ENCODE data around the gene SYNPO. TPM values are rescaled to one million over a fixed set of nuclear protein-coding genes. Genes with fewer than 3 reads are reported as not detected.

Gene SYNPO
- total RNA-seq, 1 donor from 2014 or later: 829 TPM

- intact Hi-C loops (cut with DNase I): loop anchor here (5.0 kb wide), 1 partner anchor 33 kb away; no protein-coding TSS in a partner anchor
- DNase-seq (ENCODE audit: low spot score): no peak
Measured at GRCh38 chr5:150663936-150664335, 23.5 kb downstream of the SYNPO start.

DNA sequence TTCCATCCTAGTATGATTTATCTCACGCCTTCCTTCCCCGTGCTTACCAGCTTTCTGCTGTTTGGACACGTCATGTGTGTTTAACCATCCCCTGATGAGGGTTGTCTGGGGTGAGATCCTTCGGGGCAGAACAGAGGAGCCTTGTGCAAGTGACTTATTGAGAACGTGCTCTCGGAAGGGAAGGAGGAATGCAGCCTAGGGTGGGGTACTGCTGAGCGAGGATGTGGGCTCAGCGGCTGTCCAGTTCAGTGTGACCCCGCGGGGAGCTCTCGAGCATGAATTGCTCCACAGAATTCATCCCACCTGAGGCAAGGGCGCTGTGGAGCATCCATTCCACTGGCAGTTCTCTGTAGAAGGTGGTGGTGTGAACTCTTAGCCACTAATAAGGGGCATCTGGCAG lies 24.6 kb downstream of the SYNPO start:
- peak; percentile 63 for DNase-seq (ENCODE audit: low spot score)
- intact Hi-C loops (cut with DNase I): no loop called here

DNA sequence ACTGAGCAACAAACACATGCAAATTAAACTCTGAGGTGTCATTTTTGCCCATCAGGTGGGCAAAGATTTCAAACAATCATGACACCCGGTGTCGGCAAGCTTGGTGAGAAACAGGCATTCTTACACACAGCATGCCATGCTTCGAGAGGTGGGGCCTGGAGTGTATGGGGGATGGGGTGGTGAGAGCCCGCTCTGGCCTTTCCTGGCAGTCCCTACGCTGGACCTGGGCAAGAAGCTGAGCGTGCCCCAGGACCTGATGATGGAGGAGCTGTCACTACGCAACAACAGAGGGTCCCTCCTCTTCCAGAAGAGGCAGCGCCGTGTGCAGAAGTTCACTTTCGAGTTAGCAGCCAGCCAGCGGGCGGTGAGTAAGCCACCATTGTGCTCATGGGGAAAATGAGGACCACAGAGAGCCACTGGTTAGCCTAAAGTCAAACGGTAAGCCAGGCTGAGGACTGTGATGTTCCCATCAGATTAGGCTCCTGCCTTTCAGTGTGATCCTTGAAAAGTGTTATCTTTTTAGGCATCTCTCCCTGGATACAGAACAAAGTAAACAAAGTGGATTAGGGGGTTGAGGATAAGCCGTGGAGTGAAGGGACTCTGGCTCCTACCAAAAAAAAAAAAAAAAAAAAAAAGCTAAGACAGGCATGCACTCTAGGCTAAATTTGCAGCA lies 30.0 kb downstream of the SYNPO start:
- intact Hi-C loops (cut with DNase I): no loop called here

DNA sequence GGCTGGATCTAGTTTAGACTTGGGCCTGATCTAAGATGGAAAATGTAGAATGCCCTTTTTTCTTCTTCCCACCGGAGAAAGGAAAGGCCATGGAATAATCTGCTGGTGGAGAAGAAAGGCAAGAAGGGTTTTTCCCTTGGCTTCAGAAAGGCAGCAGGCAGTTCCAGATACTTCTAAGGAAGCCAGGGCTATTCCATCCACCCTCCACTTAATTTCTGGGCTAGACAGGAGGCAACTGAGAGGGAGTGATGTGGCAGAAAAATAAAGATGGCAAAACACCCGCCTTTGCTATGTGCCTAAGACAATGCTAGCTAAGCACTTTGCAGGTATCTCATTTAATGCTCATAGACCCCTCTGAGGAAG lies 30.5 kb downstream of the SYNPO start:
- DNase-seq (ENCODE audit: low spot score): no peak
- intact Hi-C loops (cut with DNase I): no loop called here

More for the DNA sequence above, 30.0 kb downstream of the SYNPO start:
- peak; percentile 69 for DNase-seq (ENCODE audit: low spot score)

- intact Hi-C loops (cut with DNase I): loop anchor here (2.0 kb wide), 1 partner anchor 13 kb away; no protein-coding TSS in a partner anchor
- peak; percentile 75 for DNase-seq (ENCODE audit: low spot score)
Measured at GRCh38 chr5:150671509-150672236, 31.2 kb downstream of the SYNPO start.

GRCh38 chr5:150672237-150672883 lies 31.9 kb downstream of the SYNPO start:
- no peak for DNase-seq (ENCODE audit: low spot score)
- intact Hi-C loops (cut with DNase I): loop anchor here (2.0 kb wide), 1 partner anchor 14 kb away; no protein-coding TSS in a partner anchor

GRCh38 chr5:150672884-150673275 lies 32.4 kb downstream of the SYNPO start:
- intact Hi-C loops (cut with DNase I): loop anchor here (2.0 kb wide), 1 partner anchor 14 kb away; no protein-coding TSS in a partner anchor
- DNase-seq (ENCODE audit: low spot score): no peak

DNA sequence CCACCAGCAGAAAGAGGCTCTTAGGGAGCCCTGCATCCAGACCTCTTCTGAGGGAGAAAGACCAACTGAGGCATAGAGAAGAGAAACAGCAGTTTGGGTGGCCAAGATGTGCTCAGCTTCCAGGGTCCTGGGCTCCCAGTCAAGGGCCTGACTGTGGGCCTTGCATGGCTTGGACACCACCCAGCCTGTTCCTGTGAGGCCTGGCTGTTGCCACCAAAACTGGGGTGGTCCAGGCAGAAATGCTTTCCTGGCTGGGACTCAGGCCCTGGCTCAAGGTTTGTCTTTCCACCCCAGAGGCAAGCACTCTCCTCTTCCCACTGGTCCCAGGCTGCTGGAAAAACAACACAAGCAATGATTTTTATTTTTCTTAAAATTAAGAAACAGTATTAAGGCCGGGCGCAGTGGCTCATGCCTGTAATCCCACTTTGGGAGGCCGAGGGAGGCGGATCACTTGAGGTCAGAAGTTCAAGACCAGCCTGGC lies 33.9 kb downstream of the SYNPO start:
- intact Hi-C loops (cut with DNase I): no loop called here
- no peak for DNase-seq (ENCODE audit: low spot score)

DNA sequence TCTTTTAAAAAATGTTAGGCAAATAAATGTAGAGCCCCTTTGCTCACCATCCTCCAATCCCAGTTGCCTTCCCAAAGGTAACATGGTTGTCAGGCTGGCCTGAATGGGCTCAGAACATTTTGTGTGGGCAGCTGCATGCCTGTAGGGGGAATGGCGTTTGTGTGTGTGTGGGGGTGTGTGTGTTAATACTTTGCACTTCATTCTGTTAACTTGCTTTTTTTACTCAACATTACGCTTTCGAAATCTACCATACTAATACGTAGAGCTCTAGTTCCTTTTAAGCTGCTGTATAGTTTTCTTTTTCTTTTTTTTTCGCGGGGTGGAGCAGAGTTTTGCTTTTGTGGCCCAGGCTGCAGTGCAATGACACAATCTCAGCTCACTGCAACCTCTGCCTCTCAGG lies 34.6 kb downstream of the SYNPO start:
- intact Hi-C loops (cut with DNase I): no loop called here
- no peak for DNase-seq (ENCODE audit: low spot score)

GRCh38 chr5:150676578-150676977 lies 36.1 kb downstream of the SYNPO start:
- DNase-seq (ENCODE audit: low spot score): no peak
- intact Hi-C loops (cut with DNase I): loop anchor here (2.0 kb wide), 1 partner anchor 18 kb away; no protein-coding TSS in a partner anchor

- no peak for DNase-seq (ENCODE audit: low spot score)
- intact Hi-C loops (cut with DNase I): no loop called here
Measured at GRCh38 chr5:150689120-150689519, 48.7 kb downstream of the SYNPO start.

DNA sequence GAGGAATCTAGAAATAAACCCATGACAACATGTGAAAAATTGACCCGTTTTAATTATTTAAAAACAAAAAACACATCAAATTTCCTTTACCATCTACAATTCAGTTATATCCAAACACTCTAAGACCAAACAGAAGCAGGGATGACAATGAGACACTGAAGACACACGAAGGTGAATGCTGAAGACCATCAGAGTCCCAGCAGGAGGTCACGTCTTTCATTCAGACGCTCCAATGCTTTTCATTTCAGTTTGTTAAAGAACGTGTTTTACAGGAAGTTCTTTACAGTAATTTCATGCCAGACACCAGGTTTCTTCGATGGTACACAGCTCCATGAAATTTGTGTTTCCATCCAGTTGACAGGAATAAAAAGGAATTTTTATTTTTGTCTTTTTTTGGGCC lies 50.3 kb downstream of the SYNPO start:
- intact Hi-C loops (cut with DNase I): no loop called here

GRCh38 chr5:150692276-150692675 lies 51.8 kb downstream of the SYNPO start:
- intact Hi-C loops (cut with DNase I): no loop called here
- no peak for DNase-seq (ENCODE audit: low spot score)

More for the DNA sequence above, 50.3 kb downstream of the SYNPO start:
- no peak for DNase-seq (ENCODE audit: low spot score)

DNA sequence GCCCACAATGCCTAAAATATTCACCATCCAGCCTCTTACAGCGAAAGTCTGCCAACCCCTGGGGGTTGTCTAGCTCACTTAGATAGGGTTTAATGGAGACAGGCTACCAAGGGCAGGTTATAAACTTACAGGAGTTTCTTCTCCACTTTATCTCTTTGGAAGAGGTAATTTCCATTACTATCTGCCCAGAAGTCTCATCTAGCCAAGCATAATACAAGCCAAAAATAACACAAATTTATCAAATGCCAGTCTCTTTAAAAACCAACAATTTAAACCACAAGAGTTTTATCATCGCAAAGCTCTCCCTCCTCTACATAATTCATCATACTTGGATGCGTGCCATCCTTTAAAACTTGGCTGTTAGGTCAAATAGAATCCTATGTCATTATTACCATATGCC lies 54.2 kb downstream of the SYNPO start:
- intact Hi-C loops (cut with DNase I): loop anchor here (2.0 to 5.0 kb wide), 2 partner anchors 18 to 32 kb away; partner anchors contain the start of gene MYOZ3
- DNase-seq (ENCODE audit: low spot score): no peak

DNA sequence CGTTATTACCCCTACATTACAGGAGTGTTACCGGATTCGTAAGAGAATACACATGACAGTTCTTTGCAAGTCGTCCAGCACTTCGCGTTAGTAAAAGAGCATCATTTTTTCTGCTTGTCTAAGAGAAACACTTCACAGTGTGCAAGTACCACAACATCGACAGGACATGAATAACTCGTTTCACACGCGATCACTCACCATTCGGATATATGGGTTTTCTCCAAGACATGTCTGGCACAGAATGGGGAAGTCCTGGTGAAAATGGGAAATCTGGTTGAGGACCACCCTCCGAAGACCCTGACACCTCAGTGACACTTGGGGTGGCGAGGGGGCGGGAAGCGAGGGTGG lies 59.8 kb downstream of the SYNPO start:
- DNase-seq (ENCODE audit: low spot score): no peak
- intact Hi-C loops (cut with DNase I): loop anchor here (2.0 to 5.0 kb wide), 4 partner anchors 57 to 248 kb away; partner anchors contain the start of genes DCTN4 and SMIM3

DNA sequence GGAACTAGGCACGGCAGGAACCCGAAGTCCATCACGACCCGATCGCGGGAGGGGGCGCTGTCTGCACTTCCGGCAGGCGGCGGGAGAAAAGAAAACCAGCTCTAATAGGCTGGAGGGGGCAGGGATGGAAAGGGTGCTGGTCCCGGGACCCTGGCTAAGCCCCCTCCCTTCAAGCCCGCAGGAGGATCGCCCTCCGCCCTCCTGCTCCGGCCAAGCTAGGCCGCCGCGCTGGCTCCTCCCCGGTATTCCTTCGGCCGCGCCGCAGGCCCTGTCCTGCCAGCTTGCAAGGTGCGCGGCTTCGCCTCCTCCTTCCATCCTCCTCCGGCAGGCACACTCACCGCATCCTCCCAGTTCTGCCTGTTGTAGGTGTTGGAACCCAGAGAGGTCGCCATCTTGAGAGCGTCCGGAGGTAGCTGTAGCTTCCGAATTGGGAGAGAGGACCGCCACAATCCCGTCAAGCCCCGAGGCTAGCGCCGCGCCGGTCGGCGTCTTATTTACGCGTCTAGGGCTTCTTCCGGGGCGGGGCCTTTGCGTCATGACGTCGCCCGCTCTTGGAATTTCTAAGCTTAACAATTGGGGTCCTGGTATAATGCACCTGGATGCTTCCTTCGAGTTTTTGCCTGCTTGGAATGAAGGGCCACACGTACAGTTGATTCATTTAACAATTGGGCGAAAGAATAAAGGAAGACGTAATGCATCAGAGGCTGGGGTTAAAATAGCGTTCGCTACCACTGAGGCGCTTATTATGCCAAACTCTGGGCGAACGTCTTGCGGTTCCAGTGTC lies 60.3 kb downstream of the SYNPO start, which contains the start of gene RBM22:
Gene RBM22 (minus strand): TSS at position 469 of the 784 bp plus-strand sequence. CDS start 77 bp downstream, at position 392.
- intact Hi-C loops (cut with DNase I): loop anchor here (2.0 to 5.0 kb wide), 4 partner anchors 57 to 248 kb away; partner anchors contain the start of genes DCTN4 and SMIM3
- peak; percentile 95 for DNase-seq (ENCODE audit: low spot score)

GRCh38 chr5:150703762-150704161 lies 63.3 kb downstream of the SYNPO start:
- intact Hi-C loops (cut with DNase I): loop anchor here (5.0 kb wide), 2 partner anchors 54 to 251 kb away; partner anchors contain the start of gene DCTN4
- no peak for DNase-seq (ENCODE audit: low spot score)

DNA sequence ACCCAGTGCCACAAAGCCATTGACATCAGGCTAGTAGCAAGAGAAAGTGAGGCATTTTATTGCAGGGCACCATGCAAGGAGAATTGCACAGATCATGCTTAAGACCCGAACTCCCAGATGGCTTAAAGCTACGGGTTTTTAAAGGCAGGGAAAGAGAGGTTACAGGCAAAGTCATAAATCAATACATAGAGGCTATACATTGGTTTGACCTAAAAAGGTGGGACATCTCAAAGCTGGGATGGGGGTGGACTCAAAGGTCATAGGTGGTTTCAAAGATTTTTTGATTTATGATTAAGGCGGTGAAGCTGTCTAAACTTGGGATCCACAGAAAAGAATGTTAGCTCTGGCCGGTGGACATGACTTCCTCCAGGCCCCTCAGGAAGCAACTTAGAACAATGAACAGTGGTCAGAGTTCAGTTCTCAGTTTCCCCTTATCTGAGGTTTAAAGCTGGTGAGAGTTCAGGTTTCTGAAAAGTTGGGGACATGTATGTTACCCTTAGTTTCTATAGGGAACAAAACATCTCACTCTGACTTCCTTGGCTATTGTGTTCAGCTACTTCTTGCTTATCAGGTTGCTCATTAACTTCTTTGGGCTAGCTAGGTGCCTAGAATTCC lies 66.4 kb downstream of the SYNPO start:
- intact Hi-C loops (cut with DNase I): no loop called here
- DNase-seq (ENCODE audit: low spot score): no peak
